HUES48 (cell line): ENCODE measurements around the gene MAGI3.
"Not testable (repeated sequence)": the region's sequence is repeated elsewhere in the genome, so short reads cannot be mapped to it uniquely, and the experiment has no call there.

Experiments used
- H3K27ac ChIP-seq: one replicate; pipeline ENCODE4 v1.7.0; 2013; ENCODE audit warnings: low read depth, low read length, inconsistent platforms
- H3K27me3 ChIP-seq: 2 replicates; pipeline ENCODE4 v1.6.1; 2013; ENCODE audit warnings: mild to moderate bottlenecking, low read length; ENCODE audit not compliant: control insufficient read depth, insufficient read depth
- H3K36me3 ChIP-seq: 2 replicates; pipeline ENCODE4 v1.6.1; 2013; ENCODE audit warnings: low read length; ENCODE audit not compliant: control insufficient read depth, insufficient read depth
- H3K4me1 ChIP-seq: 2 replicates; pipeline ENCODE4 v1.6.1; 2013; ENCODE audit warnings: mild to moderate bottlenecking, low read length; ENCODE audit not compliant: control insufficient read depth, insufficient read depth
- H3K4me3 ChIP-seq: 2 replicates; pipeline ENCODE4 v1.5.1; 2013; ENCODE audit warnings: mild to moderate bottlenecking, low read depth, low read length
- H3K9ac ChIP-seq: 2 replicates; pipeline ENCODE4 v1.6.1; 2013; ENCODE audit warnings: mild to moderate bottlenecking, low read depth, low read length, moderate library complexity
- H3K9me3 ChIP-seq: 2 replicates; pipeline ENCODE4 v1.6.1; 2013; ENCODE audit warnings: low read length; ENCODE audit not compliant: control insufficient read depth, insufficient read depth

Gene MAGI3

DNA sequence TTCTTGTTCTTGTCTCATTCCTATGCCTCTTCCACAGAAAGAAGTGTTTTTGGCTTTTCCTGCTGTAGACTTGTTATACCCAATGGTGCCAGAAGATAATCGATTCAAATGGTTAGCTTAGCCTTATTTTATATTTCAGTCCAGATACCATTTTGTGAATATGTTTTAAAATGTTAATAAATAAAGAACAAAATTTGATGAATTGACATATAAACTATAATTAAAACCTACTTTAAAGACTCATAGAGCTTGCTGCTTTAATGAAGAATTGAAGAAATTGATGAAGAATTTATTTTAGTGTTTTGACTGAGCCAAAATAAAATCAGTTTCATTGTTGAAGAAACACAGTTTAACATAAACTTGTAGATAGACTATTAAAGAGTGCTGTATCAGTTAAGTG is 152.8 kb downstream of the MAGI3 start:
- Histone ChIP-seq H3K36me3 (no peaks in the 10 kb centered on the region), H3K4me1 (peaks cover 20% of the 10 kb centered on the region), H3K4me3 (no peak overlapping the region), H3K27me3 (no peaks in the 10 kb centered on the region), H3K27ac (no peak overlapping the region), H3K9me3 (no peaks in the 10 kb centered on the region), H3K9ac (no peak overlapping the region)

GRCh38 chr1:113545210-113545609 is 154.9 kb downstream of the MAGI3 start:
- H3K36me3 ChIP-seq, result no peaks in the 10 kb centered on the region
- no peak overlapping the region for H3K9ac ChIP-seq
- no peak overlapping the region for H3K4me3 ChIP-seq

DNA sequence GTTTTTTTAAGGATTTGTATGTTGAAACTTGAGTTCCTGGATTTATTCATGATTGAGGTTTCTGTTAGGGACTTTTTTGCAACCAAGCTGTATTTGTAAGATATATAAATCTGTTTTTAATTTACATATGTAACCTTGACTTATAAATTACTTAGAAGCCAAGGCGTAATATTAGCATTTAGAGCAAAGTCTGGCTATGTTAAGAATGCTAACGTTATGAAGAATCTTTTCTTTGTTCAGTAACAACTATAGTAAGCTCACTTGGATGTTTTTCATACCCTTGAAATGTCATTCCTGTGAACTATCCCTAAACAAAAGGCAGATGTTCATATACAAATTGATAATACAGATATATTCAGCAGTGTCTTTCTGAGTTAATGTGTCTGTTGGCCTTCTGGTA is 155.3 kb downstream of the MAGI3 start:
- H3K9ac ChIP-seq, result no peak overlapping the region

More at GRCh38 chr1:113545210-113545609, 154.9 kb downstream of the MAGI3 start:
- no peak overlapping the region for H3K27ac ChIP-seq
- peaks cover 28% of the 10 kb centered on the region for H3K4me1 ChIP-seq
- no peaks in the 10 kb centered on the region for H3K27me3 ChIP-seq
- H3K9me3 ChIP-seq, result no peaks in the 10 kb centered on the region

DNA sequence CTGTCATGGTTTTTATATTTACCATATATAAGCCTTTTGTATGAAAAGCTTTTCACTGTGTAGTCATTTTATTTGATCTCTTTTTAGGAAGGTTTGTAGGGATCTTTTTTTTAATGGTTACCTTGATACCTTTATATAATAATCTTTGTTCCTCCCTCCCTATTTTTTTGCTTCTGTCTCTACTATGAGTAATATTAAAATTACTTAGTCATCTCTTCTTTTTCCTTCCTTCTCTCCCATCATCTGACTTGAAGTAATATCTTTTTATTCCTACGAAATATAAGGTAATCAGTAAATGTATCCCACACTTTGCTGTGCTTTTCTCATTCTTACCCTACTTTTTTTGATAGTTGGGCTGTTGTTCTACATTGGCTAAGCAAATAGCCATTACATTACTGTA is 161.4 kb downstream of the MAGI3 start:
- Histone ChIP-seq H3K9ac (no peak overlapping the region), H3K27me3 (no peaks in the 10 kb centered on the region), H3K4me3 (no peak overlapping the region), H3K27ac (no peak overlapping the region), H3K4me1 (peaks cover 26% of the 10 kb centered on the region), H3K9me3 (no peaks in the 10 kb centered on the region), H3K36me3 (no peaks in the 10 kb centered on the region)

More for the DNA sequence above, 155.3 kb downstream of the MAGI3 start:
- H3K36me3 ChIP-seq, result no peaks in the 10 kb centered on the region
- no peaks in the 10 kb centered on the region for H3K27me3 ChIP-seq
- no peaks in the 10 kb centered on the region for H3K9me3 ChIP-seq
- no peak overlapping the region for H3K4me3 ChIP-seq
- H3K27ac ChIP-seq, result no peak overlapping the region
- peaks cover 28% of the 10 kb centered on the region for H3K4me1 ChIP-seq

- Histone ChIP-seq H3K36me3 (no peaks in the 10 kb centered on the region), H3K4me3 (no peak overlapping the region), H3K27me3 (no peaks in the 10 kb centered on the region), H3K4me1 (peaks cover 24% of the 10 kb centered on the region), H3K27ac (no peak overlapping the region), H3K9ac (no peak overlapping the region), H3K9me3 (no peaks in the 10 kb centered on the region)
Measured at GRCh38 chr1:113552244-113552643, 161.9 kb downstream of the MAGI3 start.

- Histone ChIP-seq H3K9ac (no peak overlapping the region), H3K36me3 (no peaks in the 10 kb centered on the region), H3K4me1 (no peaks in the 10 kb centered on the region), H3K27ac (no peak overlapping the region), H3K27me3 (no peaks in the 10 kb centered on the region), H3K4me3 (no peak overlapping the region), H3K9me3 (no peaks in the 10 kb centered on the region; the same call in 1 of the 2 replicates)
Measured at GRCh38 chr1:113557187-113557586, 166.9 kb downstream of the MAGI3 start.

DNA sequence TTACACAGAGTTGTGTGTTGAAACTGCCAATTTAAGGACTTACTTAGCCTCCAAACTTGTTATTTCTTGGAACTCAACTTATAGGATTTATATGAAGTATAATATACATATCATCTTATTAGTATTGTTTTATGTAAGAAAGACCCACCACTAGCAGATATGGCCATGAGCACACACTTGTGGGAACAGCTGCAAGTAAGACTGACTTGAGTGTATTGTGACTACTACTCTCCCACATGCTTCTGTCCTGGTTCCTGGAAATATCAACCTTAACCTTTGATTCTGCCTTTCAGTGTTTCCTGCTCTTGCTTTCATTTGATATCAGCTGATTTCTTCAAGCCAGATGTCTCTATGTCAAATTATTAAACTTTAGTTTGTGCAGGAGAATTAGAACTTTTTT is 175.3 kb downstream of the MAGI3 start:
- H3K36me3 ChIP-seq, result no peaks in the 10 kb centered on the region
- no peak overlapping the region for H3K9ac ChIP-seq
- no peak overlapping the region for H3K27ac ChIP-seq
- H3K4me3 ChIP-seq, result no peak overlapping the region
- H3K9me3 ChIP-seq, result peaks cover 4% of the 10 kb centered on the region; the same call in 1 of the 2 replicates
- no peaks in the 10 kb centered on the region for H3K27me3 ChIP-seq
- H3K4me1 ChIP-seq, result no peaks in the 10 kb centered on the region

- Histone ChIP-seq H3K9me3 (peaks cover 4% of the 10 kb centered on the region; the same call in 1 of the 2 replicates), H3K4me3 (no peak overlapping the region), H3K27me3 (no peaks in the 10 kb centered on the region), H3K4me1 (no peaks in the 10 kb centered on the region), H3K36me3 (no peaks in the 10 kb centered on the region), H3K9ac (no peak overlapping the region), H3K27ac (no peak overlapping the region)
Measured at GRCh38 chr1:113567427-113567826, 177.1 kb downstream of the MAGI3 start.

DNA sequence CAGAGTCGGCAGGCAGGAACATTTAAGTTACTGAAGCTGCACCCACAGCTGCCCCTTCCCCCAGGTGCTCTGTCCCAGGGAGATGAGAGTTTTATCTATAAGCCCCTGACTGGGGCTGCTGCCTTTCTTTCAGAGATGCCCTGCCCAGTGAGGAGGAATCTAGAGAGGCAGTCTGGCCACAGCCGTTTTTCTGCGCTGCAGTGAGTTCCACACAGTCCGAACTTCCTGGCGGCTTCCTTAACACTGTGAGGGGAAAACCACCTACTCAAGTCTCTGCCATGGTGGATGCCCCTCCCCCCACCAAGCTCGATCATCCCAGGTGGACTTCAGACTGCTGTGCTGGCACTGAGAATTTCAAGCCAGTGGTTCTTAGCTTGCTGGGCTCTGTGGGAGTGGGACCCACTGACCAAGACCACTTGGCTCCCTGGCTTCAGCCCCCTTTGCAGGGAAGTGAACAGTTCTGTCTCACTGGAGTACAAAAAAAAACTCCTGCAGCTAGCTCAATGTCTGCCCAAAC is 185.5 kb downstream of the MAGI3 start:
- not testable (repeated sequence) for H3K36me3 ChIP-seq, H3K27ac ChIP-seq, H3K4me1 ChIP-seq, H3K9me3 ChIP-seq, H3K4me3 ChIP-seq, H3K9ac ChIP-seq, H3K27me3 ChIP-seq

GRCh38 chr1:113576271-113576670 is 186.0 kb downstream of the MAGI3 start:
- Histone ChIP-seq H3K36me3 (no peaks in the 10 kb centered on the region), H3K4me3 (no peak overlapping the region)

DNA sequence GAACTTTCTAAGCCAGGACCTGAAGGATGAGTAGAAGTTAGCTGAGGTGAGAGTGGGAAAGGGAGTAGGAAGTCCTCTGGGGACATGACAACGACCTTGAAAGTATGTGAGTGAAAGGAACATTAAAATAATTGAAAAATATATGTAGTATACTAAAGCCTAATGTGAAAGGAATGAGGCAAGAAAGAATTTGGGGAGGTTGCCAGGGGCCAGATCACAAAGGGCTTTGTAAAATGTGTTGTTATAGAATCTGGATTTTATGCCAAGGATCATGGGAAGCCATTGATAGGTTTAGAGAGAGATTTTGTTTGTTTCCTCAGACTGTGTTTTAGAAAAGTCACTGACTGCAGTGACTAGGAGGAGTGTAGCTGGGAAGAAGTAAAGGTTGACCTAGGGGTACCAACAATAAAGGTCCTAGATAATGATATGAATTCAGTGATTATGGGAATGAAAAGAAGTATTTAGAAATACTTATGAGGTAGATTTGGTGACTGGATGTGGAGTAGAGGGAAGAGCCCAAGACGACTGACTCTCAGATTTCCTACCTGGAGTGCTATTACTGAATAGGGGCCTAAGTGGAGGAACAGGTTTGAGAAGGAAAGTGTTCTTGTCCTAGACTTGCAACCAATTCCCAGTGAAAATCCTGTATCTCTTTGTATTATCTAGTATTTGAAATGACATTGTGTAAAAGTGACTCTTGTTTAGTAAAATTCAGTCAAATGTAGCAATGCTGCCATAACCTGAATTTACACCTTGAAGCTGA is 189.1 kb downstream of the MAGI3 start:
- Histone ChIP-seq H3K4me3 (no peak overlapping the region), H3K9me3 (no peaks in the 10 kb centered on the region; the same call in 1 of the 2 replicates), H3K27me3 (no peaks in the 10 kb centered on the region), H3K9ac (no peak overlapping the region), H3K4me1 (peaks cover 7% of the 10 kb centered on the region; the same call in 1 of the 2 replicates), H3K27ac (no peak overlapping the region), H3K36me3 (no peaks in the 10 kb centered on the region)

More at GRCh38 chr1:113576271-113576670, 186.0 kb downstream of the MAGI3 start:
- no peaks in the 10 kb centered on the region for H3K4me1 ChIP-seq
- no peaks in the 10 kb centered on the region for H3K27me3 ChIP-seq
- H3K9ac ChIP-seq, result no peak overlapping the region
- H3K9me3 ChIP-seq, result no peaks in the 10 kb centered on the region; the same call in 1 of the 2 replicates
- no peak overlapping the region for H3K27ac ChIP-seq
